Liver (tissue), 9 donors: ENCODE results near the gene HDHD3. TPM values are rescaled to one million over a fixed set of nuclear protein-coding genes. Genes with fewer than 3 reads are reported as not detected.

Experiments used
- DNase-seq: peaks from one replicate; pipeline ENCODE4 v3.0.0-alpha.2; 2017; ENCODE audit warnings: low spot score
- H3K27ac ChIP-seq, 2 donors: one replicate each; pipeline ENCODE4 v1.7.0; 2013; ENCODE audit warnings: inconsistent platforms in 2 of 2, low read length in 2 of 2, control low read depth in 1 of 2, low read depth in 1 of 2, mild to moderate bottlenecking in 1 of 2
- H3K27me3 ChIP-seq, 4 donors: one replicate each; pipeline versions ENCODE4 v1.6.1 to v1.7.0; 2013; ENCODE audit warnings: low read length in 3 of 4, inconsistent platforms in 1 of 4, mild to moderate bottlenecking in 1 of 4, moderate library complexity in 1 of 4; ENCODE audit not compliant: control insufficient read depth in 4 of 4, insufficient read depth in 4 of 4
- H3K36me3 ChIP-seq, 4 donors: one replicate each; pipeline versions ENCODE4 v1.6.1 to v1.7.0; 2013; ENCODE audit warnings: low read length in 3 of 4, mild to moderate bottlenecking in 3 of 4, low read depth in 1 of 4, moderate library complexity in 1 of 4; ENCODE audit not compliant: control insufficient read depth in 4 of 4, insufficient read depth in 3 of 4
- H3K4me1 ChIP-seq, 4 donors: one replicate each; pipeline versions ENCODE4 v1.6.1 to v1.7.0; 2013; ENCODE audit warnings: low read length in 3 of 4, mild to moderate bottlenecking in 3 of 4, moderate library complexity in 1 of 4; ENCODE audit not compliant: control insufficient read depth in 4 of 4, insufficient read depth in 4 of 4
- H3K4me3 ChIP-seq, 3 donors: one replicate each; pipeline versions ENCODE4 v1.6.1 to v1.7.0; 2013; ENCODE audit warnings: low read length in 3 of 3, control low read depth in 1 of 3, low read depth in 1 of 3, mild to moderate bottlenecking in 1 of 3
- H3K9ac ChIP-seq, 2 donors: one replicate each; pipeline ENCODE4 v1.7.0; 2013; ENCODE audit warnings: low read length in 2 of 2, mild to moderate bottlenecking in 2 of 2, moderate library complexity in 2 of 2, control low read depth in 1 of 2, low read depth in 1 of 2
- H3K9me3 ChIP-seq, 4 donors: one replicate each; pipeline versions ENCODE4 v1.6.1 to v1.7.0; 2013; ENCODE audit warnings: low read length in 3 of 4; ENCODE audit not compliant: control insufficient read depth in 4 of 4
- ATF3 ChIP-seq: IDR thresholded peaks from 2 replicates; pipeline ENCODE4 v1.6.1; 2016; ENCODE audit warnings: antibody characterized with exemption
- CTCF ChIP-seq: fragments of 150-350 bp; IDR thresholded peaks from 2 replicates; pipeline ENCODE4 v1.5.1; 2017; ENCODE audit warnings: improper control_type of control experiment, low read depth, low read length; ENCODE audit not compliant: missing input control
- EGR1 ChIP-seq, 2 donors: IDR thresholded peaks; 2 replicates each; pipeline ENCODE4 v1.6.1; 2016 to 2018; ENCODE audit warnings: antibody characterized with exemption in 2 of 2, low read depth in 2 of 2
- FOXA1 ChIP-seq: IDR thresholded peaks from 2 replicates; pipeline ENCODE4 v1.6.1; 2016; ENCODE audit warnings: antibody characterized with exemption
- FOXA2 ChIP-seq: IDR thresholded peaks from 2 replicates; pipeline ENCODE4 v1.6.1; 2016; ENCODE audit warnings: antibody characterized with exemption
- GABPA ChIP-seq, 2 donors: IDR thresholded peaks in 1 of 2; conservative IDR thresholded peaks in 1 of 2; 2 replicates each; pipeline ENCODE4 v1.6.1; 2016; ENCODE audit warnings: antibody characterized with exemption in 2 of 2, mild to moderate bottlenecking in 1 of 2, moderate library complexity in 1 of 2
- HNF4A ChIP-seq, 2 donors: conservative IDR thresholded peaks; 2 replicates each; pipeline ENCODE4 v1.6.1; 2016; ENCODE audit warnings: antibody characterized with exemption in 2 of 2, mild to moderate bottlenecking in 2 of 2
- HNF4G ChIP-seq: IDR thresholded peaks from 2 replicates; pipeline ENCODE4 v1.6.1; 2016; ENCODE audit warnings: antibody characterized with exemption
- JUND ChIP-seq, 2 donors: IDR thresholded peaks; 2 replicates each; pipeline ENCODE4 v1.6.1; 2016; ENCODE audit warnings: antibody characterized with exemption in 2 of 2
- MAX ChIP-seq: IDR thresholded peaks from 2 replicates; pipeline ENCODE4 v1.6.1; 2016; ENCODE audit warnings: antibody characterized with exemption
- NR2F2 ChIP-seq: IDR thresholded peaks from 2 replicates; pipeline ENCODE4 v1.6.1; 2016; ENCODE audit warnings: antibody characterized with exemption
- RAD21 ChIP-seq, 2 donors: IDR thresholded peaks; 2 replicates each; pipeline ENCODE4 v1.6.1; 2016; ENCODE audit warnings: antibody characterized with exemption in 2 of 2, mild to moderate bottlenecking in 2 of 2
- REST ChIP-seq: IDR thresholded peaks from 2 replicates; pipeline ENCODE4 v1.6.1; 2016; ENCODE audit warnings: antibody characterized with exemption, mild to moderate bottlenecking
- RXRA ChIP-seq, 2 donors: IDR thresholded peaks; 2 replicates each; pipeline ENCODE4 v1.6.1; 2017 to 2018; ENCODE audit warnings: antibody characterized with exemption in 2 of 2, mild to moderate bottlenecking in 1 of 2
- SP1 ChIP-seq: IDR thresholded peaks from 2 replicates; pipeline ENCODE4 v1.6.1; 2018; ENCODE audit warnings: antibody characterized with exemption, mild to moderate bottlenecking
- TAF1 ChIP-seq: conservative IDR thresholded peaks from 2 replicates; pipeline ENCODE4 v1.6.1; 2016; ENCODE audit warnings: antibody characterized with exemption, mild to moderate bottlenecking
- YY1 ChIP-seq: IDR thresholded peaks from 2 replicates; pipeline ENCODE4 v1.6.1; 2016; ENCODE audit warnings: antibody characterized with exemption, mild to moderate bottlenecking
- ZBTB33 ChIP-seq: IDR thresholded peaks from 2 replicates; pipeline ENCODE4 v1.6.1; 2016; ENCODE audit warnings: antibody characterized with exemption
- WGBS: extraction: QIAGEN DNeasy Blood & Tissue Kit; methylation state at CpG from one replicate; pipeline ENCODE4 v1.1.7; 2013; 5-methylcytosine and 5-hydroxymethylcytosine counted together
- polyA plus RNA-seq, 2 donors: library from polyadenylated mRNA; stranded (reverse) in 1 of 2; unstranded in 1 of 2; fragments of 200-250 nt in 1 of 2; fragments of >200 nt in 1 of 2; fragmentation: Nextera tagmentation in 1 of 2; extraction: Ambion mirVana in 1 of 2; gene quantifications; one replicate each; pipeline versions ENCODE4 v1.2.1 to v1.2.3, GENCODE V29; 2013 to 2015
- total RNA-seq, 2 donors: library from RNA; depleted of rRNA; stranded (reverse); fragments of >200 nt; gene quantifications; one replicate each; pipeline ENCODE4 v1.2.3, GENCODE V29; 2014
- donor health status: healthy.
- donor health status: healthy.
- donor health status: healthy.
- donor health status: healthy.
- donor health status: healthy.

The HDHD3 gene
- total and polyA plus RNA-seq, 4 donors = 26.9 to 63.6 (median 61.0) TPM

GRCh38 chr9:113390192-113390960, 13.6 kb upstream of the HDHD3 start:
- 77% methylated on average over 17 of the region's 17 CpGs for WGBS
- TF ChIP-seq FOXA1 (no peak), REST (no peak), JUND (IDR thresholded peaks at IDR 0.05) (no peak), RAD21 (IDR thresholded peaks at IDR 0.05) (no peak), YY1 (no peak), ZBTB33 (no peak), RXRA (IDR thresholded peaks at IDR 0.05) (no peak), GABPA (IDR thresholded peaks at IDR 0.05 in 1 of 2, conservative IDR thresholded peaks at IDR 0.05 in 1 of 2) (no peak), EGR1 (IDR thresholded peaks at IDR 0.05; ENCODE audit: low read depth in 2 of 2) (no peak), NR2F2 (no peak), TAF1 (no peak), FOXA2 (no peak), ATF3 (no peak), MAX (no peak), CTCF (no peak), HNF4G (no peak), SP1 (no peak), HNF4A (conservative IDR thresholded peaks at IDR 0.05) (no peak)
- Histone ChIP-seq H3K27me3 (no peaks in the 10 kb centered on the region), H3K9ac (no peak overlapping the region), H3K9me3 (no peaks in the 10 kb centered on the region), H3K4me1 (peaks cover 33 to 85% (median 69%) of the 10 kb centered on the region in 4 donors), H3K27ac (no peak overlapping the region), H3K4me3 (no peak overlapping the region), H3K36me3 (peaks cover 8 to 34% (median 19%) of the 10 kb centered on the region in 4 donors)
- no peak for DNase-seq
